ENCODE results near the gene GSK3B. TPM values are rescaled to one million over a fixed set of nuclear protein-coding genes. Genes with fewer than 3 reads are reported as not detected.

The GSK3B gene
- total RNA-seq, 2 donors from 2014 or later, result 36.7 to 47.9 TPM

- intact Hi-C loops (cut with DNase I), result no loop called here
- Histone ChIP-seq H3K36me3 (no peaks in the 10 kb centered on the region), H3K4me1 (replicated peaks) (no peaks in the 10 kb centered on the region), H3K4me3 (no peak overlapping the region), H3K27me3 (replicated peaks; ENCODE audit: insufficient read depth) (no peaks in the 10 kb centered on the region), H3K27ac (no peak overlapping the region), H3K9me3 (no peaks in the 10 kb centered on the region)
- no peak for DNase-seq (ENCODE audit: low spot score)
- no peak for TF ChIP-seq POLR2AphosphoS5 (IDR thresholded peaks at IDR 0.05)
- TF ChIP-seq CTCF (IDR thresholded peaks at IDR 0.05), result no peak
- no peak for TF ChIP-seq POLR2A (IDR thresholded peaks at IDR 0.05)
These were observed 258.7 kb downstream of the GSK3B start for GRCh38 chr3:119835556-119835955.

GRCh38 chr3:119834754-119835370 lies 259.4 kb downstream of the GSK3B start:
- Histone ChIP-seq H3K9me3 (no peaks in the 10 kb centered on the region), H3K36me3 (no peaks in the 10 kb centered on the region), H3K4me1 (replicated peaks) (no peaks in the 10 kb centered on the region), H3K27ac (no peak overlapping the region), H3K27me3 (replicated peaks; ENCODE audit: insufficient read depth) (no peaks in the 10 kb centered on the region), H3K4me3 (no peak overlapping the region)
- TF ChIP-seq POLR2AphosphoS5 (IDR thresholded peaks at IDR 0.05) (no peak), CTCF (IDR thresholded peaks at IDR 0.05) (no peak), POLR2A (IDR thresholded peaks at IDR 0.05) (no peak)
- WGBS, result 99% methylated on average over 2 of the region's 2 CpGs
- no peak for DNase-seq (ENCODE audit: low spot score)
- intact Hi-C loops (cut with DNase I), result no loop called here

GRCh38 chr3:119831941-119832371 lies 262.3 kb downstream of the GSK3B start:
- H3K4me3 ChIP-seq, result no peak overlapping the region
- no peak for DNase-seq (ENCODE audit: low spot score)
- H3K4me1 ChIP-seq (replicated peaks), result no peaks in the 10 kb centered on the region
- no peak overlapping the region for H3K27ac ChIP-seq
- no peaks in the 10 kb centered on the region for H3K9me3 ChIP-seq
- no peaks in the 10 kb centered on the region for H3K27me3 ChIP-seq (replicated peaks; ENCODE audit: insufficient read depth)
- TF ChIP-seq CTCF (IDR thresholded peaks at IDR 0.05) (no peak), POLR2AphosphoS5 (IDR thresholded peaks at IDR 0.05) (no peak), POLR2A (IDR thresholded peaks at IDR 0.05) (no peak)
- 71% methylated on average over 1 of the region's 1 CpG for WGBS
- intact Hi-C loops (cut with DNase I), result no loop called here
- H3K36me3 ChIP-seq, result no peaks in the 10 kb centered on the region

- TF ChIP-seq CTCF (IDR thresholded peaks at IDR 0.05) (no peak), POLR2A (IDR thresholded peaks at IDR 0.05) (no peak), POLR2AphosphoS5 (IDR thresholded peaks at IDR 0.05) (no peak)
- Histone ChIP-seq H3K4me3 (no peak overlapping the region), H3K4me1 (replicated peaks) (no peaks in the 10 kb centered on the region), H3K36me3 (no peaks in the 10 kb centered on the region), H3K9me3 (no peaks in the 10 kb centered on the region), H3K27ac (no peak overlapping the region), H3K27me3 (replicated peaks; ENCODE audit: insufficient read depth) (no peaks in the 10 kb centered on the region)
- 94% methylated on average over 3 of the region's 3 CpGs for WGBS
- no peak for DNase-seq (ENCODE audit: low spot score)
- intact Hi-C loops (cut with DNase I), result no loop called here
These were observed 263.2 kb downstream of the GSK3B start for GRCh38 chr3:119831022-119831421.

GRCh38 chr3:119829420-119829819 lies 264.8 kb downstream of the GSK3B start:
- Histone ChIP-seq H3K4me1 (replicated peaks) (no peaks in the 10 kb centered on the region), H3K27ac (no peak overlapping the region), H3K9me3 (no peaks in the 10 kb centered on the region), H3K36me3 (no peaks in the 10 kb centered on the region), H3K4me3 (no peak overlapping the region), H3K27me3 (replicated peaks; ENCODE audit: insufficient read depth) (no peaks in the 10 kb centered on the region)
- no peak for TF ChIP-seq POLR2A (IDR thresholded peaks at IDR 0.05)
- no peak for TF ChIP-seq POLR2AphosphoS5 (IDR thresholded peaks at IDR 0.05)
- TF ChIP-seq CTCF (IDR thresholded peaks at IDR 0.05), result no peak
- intact Hi-C loops (cut with DNase I), result no loop called here
- no peak for DNase-seq (ENCODE audit: low spot score)
- 54% methylated on average over 2 of the region's 2 CpGs for WGBS

Measured in prostate gland (tissue), 2 donors.